ENCODE data around the gene ARMC8.

Gene ARMC8

DNA sequence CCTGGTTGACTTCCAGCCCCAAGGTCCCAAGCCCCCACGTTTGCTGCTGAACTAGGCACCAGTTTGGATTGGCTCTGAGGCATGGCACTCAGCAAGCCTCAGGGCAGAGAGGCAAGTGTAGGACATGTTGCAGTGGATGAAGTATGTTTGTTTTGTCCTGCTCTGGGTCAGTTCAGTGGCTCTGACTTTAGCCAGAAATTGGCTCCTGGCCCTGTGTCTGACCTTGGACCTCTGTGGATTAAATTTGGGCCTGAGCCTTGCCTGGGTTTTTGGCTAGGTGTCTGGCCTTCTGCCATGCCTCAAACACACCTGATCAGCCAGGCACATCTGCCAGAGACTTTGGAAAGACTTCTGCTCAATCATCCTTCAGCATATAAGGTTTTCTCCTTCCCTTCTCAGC lies 157.7 kb downstream of the ARMC8 start:
- H3K27me3 ChIP-seq (ENCODE audit: insufficient read depth, low read depth): peaks cover 6% of the 10 kb centered on the region; the same call in 1 of the 2 replicates
- TF ChIP-seq, protein P1, sequence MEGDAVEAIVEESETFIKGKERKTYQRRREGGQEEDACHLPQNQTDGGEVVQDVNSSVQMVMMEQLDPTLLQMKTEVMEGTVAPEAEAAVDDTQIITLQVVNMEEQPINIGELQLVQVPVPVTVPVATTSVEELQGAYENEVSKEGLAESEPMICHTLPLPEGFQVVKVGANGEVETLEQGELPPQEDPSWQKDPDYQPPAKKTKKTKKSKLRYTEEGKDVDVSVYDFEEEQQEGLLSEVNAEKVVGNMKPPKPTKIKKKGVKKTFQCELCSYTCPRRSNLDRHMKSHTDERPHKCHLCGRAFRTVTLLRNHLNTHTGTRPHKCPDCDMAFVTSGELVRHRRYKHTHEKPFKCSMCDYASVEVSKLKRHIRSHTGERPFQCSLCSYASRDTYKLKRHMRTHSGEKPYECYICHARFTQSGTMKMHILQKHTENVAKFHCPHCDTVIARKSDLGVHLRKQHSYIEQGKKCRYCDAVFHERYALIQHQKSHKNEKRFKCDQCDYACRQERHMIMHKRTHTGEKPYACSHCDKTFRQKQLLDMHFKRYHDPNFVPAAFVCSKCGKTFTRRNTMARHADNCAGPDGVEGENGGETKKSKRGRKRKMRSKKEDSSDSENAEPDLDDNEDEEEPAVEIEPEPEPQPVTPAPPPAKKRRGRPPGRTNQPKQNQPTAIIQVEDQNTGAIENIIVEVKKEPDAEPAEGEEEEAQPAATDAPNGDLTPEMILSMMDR (conservative IDR thresholded peaks at IDR 0.05; ENCODE audit: low read depth, low read length): no peak
- no peaks in the 10 kb centered on the region for H3K4me1 ChIP-seq (ENCODE audit: low read depth, poor library complexity, severe bottlenecking)
- no peaks in the 10 kb centered on the region for H4K20me1 ChIP-seq (ENCODE audit: insufficient read depth)
- H3K9ac ChIP-seq: no peak overlapping the region
- no peak overlapping the region for H3K4me2 ChIP-seq
- no peaks in the 10 kb centered on the region for H3K79me2 ChIP-seq (ENCODE audit: insufficient read depth, low read depth)
- no peak overlapping the region for H2AFZ ChIP-seq (ENCODE audit: low read depth)
- H3K27ac ChIP-seq: no peak overlapping the region
- no peak overlapping the region for H3K4me3 ChIP-seq (IDR thresholded peaks at IDR 0.05; ENCODE audit: insufficient read depth, low read depth, low read length)
- H3K36me3 ChIP-seq (ENCODE audit: insufficient read depth): no peaks in the 10 kb centered on the region

Data from KMS-11 (cell line).